ENCODE results near the gene PRDX5. TPM values are rescaled to one million over a fixed set of nuclear protein-coding genes. Genes with fewer than 3 reads are reported as not detected.
A peak's percentile ranks its signal among the peaks of the same experiment; 100 is the strongest.

PRDX5 gene
- total and polyA plus RNA-seq, 9 of the 15 experiments (the other 6 are each of a cell fraction or from before 2014, with no cell fraction given) = 40.8 to 327 (median 204) TPM

DNA sequence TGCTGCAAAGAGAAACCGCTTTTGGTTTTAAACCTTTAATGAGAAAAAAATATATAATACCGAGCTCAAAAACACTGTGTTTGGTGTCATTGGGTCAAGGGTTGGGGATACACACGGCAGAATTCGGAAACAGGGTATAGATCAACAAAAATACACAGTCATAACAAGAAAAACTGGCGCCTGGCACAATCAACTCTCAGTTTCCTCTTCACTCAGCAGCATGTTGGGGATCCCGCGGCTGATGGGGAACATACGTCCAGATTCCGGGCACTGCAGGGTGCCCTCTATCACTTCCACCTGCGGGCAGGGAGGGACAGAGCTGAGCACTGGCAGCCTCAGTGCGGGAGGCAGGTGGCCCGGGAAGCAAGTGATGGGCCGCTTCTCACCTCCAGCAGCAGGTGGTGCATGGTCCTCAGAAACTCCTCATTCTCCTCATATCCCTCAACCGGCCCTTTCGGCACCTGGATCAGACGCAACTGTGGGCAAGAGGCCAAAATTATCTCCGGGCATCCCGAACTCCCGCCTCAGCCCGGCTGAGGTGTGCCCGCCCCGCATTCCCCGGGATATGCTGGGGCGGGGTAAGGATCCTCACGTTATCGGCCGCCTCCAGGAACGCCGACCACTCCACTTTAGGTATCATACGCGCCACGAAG lies 1.1 kb upstream of the PRDX5 start (continued):
- TF ChIP-seq NR2C1 (IDR thresholded peaks at IDR 0.05) (no peak), NR2C1 (tag; IDR thresholded peaks at IDR 0.05) (no peak), CTBP1 (IDR thresholded peaks at IDR 0.05; ENCODE audit: borderline replicate concordance) (peak; percentile 84; the same call in 1 of the 2 replicates), TEAD2 (tag; IDR thresholded peaks at IDR 0.05) (no peak), ZEB2 (IDR thresholded peaks at IDR 0.05) (peak; percentile 70)
- TF ChIP-seq, protein P1, sequence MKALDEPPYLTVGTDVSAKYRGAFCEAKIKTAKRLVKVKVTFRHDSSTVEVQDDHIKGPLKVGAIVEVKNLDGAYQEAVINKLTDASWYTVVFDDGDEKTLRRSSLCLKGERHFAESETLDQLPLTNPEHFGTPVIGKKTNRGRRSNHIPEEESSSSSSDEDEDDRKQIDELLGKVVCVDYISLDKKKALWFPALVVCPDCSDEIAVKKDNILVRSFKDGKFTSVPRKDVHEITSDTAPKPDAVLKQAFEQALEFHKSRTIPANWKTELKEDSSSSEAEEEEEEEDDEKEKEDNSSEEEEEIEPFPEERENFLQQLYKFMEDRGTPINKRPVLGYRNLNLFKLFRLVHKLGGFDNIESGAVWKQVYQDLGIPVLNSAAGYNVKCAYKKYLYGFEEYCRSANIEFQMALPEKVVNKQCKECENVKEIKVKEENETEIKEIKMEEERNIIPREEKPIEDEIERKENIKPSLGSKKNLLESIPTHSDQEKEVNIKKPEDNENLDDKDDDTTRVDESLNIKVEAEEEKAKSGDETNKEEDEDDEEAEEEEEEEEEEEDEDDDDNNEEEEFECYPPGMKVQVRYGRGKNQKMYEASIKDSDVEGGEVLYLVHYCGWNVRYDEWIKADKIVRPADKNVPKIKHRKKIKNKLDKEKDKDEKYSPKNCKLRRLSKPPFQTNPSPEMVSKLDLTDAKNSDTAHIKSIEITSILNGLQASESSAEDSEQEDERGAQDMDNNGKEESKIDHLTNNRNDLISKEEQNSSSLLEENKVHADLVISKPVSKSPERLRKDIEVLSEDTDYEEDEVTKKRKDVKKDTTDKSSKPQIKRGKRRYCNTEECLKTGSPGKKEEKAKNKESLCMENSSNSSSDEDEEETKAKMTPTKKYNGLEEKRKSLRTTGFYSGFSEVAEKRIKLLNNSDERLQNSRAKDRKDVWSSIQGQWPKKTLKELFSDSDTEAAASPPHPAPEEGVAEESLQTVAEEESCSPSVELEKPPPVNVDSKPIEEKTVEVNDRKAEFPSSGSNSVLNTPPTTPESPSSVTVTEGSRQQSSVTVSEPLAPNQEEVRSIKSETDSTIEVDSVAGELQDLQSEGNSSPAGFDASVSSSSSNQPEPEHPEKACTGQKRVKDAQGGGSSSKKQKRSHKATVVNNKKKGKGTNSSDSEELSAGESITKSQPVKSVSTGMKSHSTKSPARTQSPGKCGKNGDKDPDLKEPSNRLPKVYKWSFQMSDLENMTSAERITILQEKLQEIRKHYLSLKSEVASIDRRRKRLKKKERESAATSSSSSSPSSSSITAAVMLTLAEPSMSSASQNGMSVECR (CRISPR knock-in tag; IDR thresholded peaks at IDR 0.05) = no peak; the same call in 1 of the 2 replicates
- TF ChIP-seq, protein P2, sequence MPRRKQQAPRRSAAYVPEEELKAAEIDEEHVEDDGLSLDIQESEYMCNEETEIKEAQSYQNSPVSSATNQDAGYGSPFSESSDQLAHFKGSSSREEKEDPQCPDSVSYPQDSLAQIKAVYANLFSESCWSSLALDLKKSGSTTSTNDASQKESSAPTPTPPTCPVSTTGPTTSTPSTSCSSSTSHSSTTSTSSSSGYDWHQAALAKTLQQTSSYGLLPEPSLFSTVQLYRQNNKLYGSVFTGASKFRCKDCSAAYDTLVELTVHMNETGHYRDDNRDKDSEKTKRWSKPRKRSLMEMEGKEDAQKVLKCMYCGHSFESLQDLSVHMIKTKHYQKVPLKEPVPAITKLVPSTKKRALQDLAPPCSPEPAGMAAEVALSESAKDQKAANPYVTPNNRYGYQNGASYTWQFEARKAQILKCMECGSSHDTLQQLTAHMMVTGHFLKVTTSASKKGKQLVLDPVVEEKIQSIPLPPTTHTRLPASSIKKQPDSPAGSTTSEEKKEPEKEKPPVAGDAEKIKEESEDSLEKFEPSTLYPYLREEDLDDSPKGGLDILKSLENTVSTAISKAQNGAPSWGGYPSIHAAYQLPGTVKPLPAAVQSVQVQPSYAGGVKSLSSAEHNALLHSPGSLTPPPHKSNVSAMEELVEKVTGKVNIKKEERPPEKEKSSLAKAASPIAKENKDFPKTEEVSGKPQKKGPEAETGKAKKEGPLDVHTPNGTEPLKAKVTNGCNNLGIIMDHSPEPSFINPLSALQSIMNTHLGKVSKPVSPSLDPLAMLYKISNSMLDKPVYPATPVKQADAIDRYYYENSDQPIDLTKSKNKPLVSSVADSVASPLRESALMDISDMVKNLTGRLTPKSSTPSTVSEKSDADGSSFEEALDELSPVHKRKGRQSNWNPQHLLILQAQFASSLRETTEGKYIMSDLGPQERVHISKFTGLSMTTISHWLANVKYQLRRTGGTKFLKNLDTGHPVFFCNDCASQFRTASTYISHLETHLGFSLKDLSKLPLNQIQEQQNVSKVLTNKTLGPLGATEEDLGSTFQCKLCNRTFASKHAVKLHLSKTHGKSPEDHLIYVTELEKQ (CRISPR knock-in tag; IDR thresholded peaks at IDR 0.05) = no peak
- TF ChIP-seq, protein P3, sequence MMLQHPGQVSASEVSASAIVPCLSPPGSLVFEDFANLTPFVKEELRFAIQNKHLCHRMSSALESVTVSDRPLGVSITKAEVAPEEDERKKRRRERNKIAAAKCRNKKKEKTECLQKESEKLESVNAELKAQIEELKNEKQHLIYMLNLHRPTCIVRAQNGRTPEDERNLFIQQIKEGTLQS (IDR thresholded peaks at IDR 0.05) = no peak
- TF ChIP-seq, protein P3 (CRISPR knock-in tag; conservative IDR thresholded peaks at IDR 0.05) = no peak
- TF ChIP-seq, protein P4, sequence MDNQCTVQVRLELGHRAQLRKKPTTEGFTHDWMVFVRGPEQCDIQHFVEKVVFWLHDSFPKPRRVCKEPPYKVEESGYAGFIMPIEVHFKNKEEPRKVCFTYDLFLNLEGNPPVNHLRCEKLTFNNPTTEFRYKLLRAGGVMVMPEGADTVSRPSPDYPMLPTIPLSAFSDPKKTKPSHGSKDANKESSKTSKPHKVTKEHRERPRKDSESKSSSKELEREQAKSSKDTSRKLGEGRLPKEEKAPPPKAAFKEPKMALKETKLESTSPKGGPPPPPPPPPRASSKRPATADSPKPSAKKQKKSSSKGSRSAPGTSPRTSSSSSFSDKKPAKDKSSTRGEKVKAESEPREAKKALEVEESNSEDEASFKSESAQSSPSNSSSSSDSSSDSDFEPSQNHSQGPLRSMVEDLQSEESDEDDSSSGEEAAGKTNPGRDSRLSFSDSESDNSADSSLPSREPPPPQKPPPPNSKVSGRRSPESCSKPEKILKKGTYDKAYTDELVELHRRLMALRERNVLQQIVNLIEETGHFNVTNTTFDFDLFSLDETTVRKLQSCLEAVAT (IDR thresholded peaks at IDR 0.05) = 0 out of 4 replicates have a peak, but pooled peaks of 1 of the 2 experiments have one; percentile 60
- TF ChIP-seq, protein P5, sequence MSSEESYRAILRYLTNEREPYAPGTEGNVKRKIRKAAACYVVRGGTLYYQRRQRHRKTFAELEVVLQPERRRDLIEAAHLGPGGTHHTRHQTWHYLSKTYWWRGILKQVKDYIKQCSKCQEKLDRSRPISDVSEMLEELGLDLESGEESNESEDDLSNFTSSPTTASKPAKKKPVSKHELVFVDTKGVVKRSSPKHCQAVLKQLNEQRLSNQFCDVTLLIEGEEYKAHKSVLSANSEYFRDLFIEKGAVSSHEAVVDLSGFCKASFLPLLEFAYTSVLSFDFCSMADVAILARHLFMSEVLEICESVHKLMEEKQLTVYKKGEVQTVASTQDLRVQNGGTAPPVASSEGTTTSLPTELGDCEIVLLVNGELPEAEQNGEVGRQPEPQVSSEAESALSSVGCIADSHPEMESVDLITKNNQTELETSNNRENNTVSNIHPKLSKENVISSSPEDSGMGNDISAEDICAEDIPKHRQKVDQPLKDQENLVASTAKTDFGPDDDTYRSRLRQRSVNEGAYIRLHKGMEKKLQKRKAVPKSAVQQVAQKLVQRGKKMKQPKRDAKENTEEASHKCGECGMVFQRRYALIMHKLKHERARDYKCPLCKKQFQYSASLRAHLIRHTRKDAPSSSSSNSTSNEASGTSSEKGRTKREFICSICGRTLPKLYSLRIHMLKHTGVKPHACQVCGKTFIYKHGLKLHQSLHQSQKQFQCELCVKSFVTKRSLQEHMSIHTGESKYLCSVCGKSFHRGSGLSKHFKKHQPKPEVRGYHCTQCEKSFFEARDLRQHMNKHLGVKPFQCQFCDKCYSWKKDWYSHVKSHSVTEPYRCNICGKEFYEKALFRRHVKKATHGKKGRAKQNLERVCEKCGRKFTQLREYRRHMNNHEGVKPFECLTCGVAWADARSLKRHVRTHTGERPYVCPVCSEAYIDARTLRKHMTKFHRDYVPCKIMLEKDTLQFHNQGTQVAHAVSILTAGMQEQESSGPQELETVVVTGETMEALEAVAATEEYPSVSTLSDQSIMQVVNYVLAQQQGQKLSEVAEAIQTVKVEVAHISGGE (CRISPR knock-in tag; IDR thresholded peaks at IDR 0.05) = no peak
